NCI-H69 (cell line): ENCODE data around the gene CCSAP.
"Not testable (repeated sequence)": the region's sequence is repeated elsewhere in the genome, so short reads cannot be mapped to it uniquely, and the experiment has no call there.

Experiments used
- DNase-seq: peaks from one replicate; lab custom pipeline; 2025; lab: John Stamatoyannopoulos, UW

CCSAP gene

GRCh38 chr1:229364207-229365065 is 21.6 kb upstream of the CCSAP start:
- peak; percentile 19 for DNase-seq

GRCh38 chr1:229363723-229364122 is 20.9 kb upstream of the CCSAP start:
- no peak for DNase-seq

GRCh38 chr1:229360420-229360819 is 17.6 kb upstream of the CCSAP start:
- no peak for DNase-seq

- no peak for DNase-seq
Observed at GRCh38 chr1:229355661-229356060, 12.8 kb upstream of the CCSAP start.

- no peak for DNase-seq
Observed at GRCh38 chr1:229354226-229354625, 11.4 kb upstream of the CCSAP start.

- no peak for DNase-seq
Observed at GRCh38 chr1:229352975-229353374, 10.1 kb upstream of the CCSAP start.

- peak; percentile 57 for DNase-seq
Observed at GRCh38 chr1:229349463-229350385, 6.9 kb upstream of the CCSAP start.

- DNase-seq = no peak
Observed at GRCh38 chr1:229347528-229347927, 4.7 kb upstream of the CCSAP start.

GRCh38 chr1:229344937-229345684 is 2.3 kb upstream of the CCSAP start:
- no peak for DNase-seq

GRCh38 chr1:229344139-229344538 is 1.3 kb upstream of the CCSAP start:
- peak; percentile 18 for DNase-seq

GRCh38 chr1:229341774-229342655 is 832 bp downstream of the CCSAP start:
- DNase-seq = peak; percentile 95

- DNase-seq = peak; percentile 42
Observed at GRCh38 chr1:229340496-229340895, 2.4 kb downstream of the CCSAP start.

GRCh38 chr1:229339520-229339919 is 3.3 kb downstream of the CCSAP start:
- no peak for DNase-seq

- DNase-seq = no peak
Observed at GRCh38 chr1:229339086-229339485, 3.8 kb downstream of the CCSAP start.

- peak; percentile 90 for DNase-seq
Observed at GRCh38 chr1:229336345-229336744, 6.5 kb downstream of the CCSAP start.

- no peak for DNase-seq
Observed at GRCh38 chr1:229334716-229335115, 8.1 kb downstream of the CCSAP start.

- no peak for DNase-seq
Observed at GRCh38 chr1:229334269-229334668, 8.6 kb downstream of the CCSAP start.

GRCh38 chr1:229328598-229329362 is 14.1 kb downstream of the CCSAP start:
- no peak for DNase-seq

- not testable (repeated sequence) for DNase-seq
Observed at GRCh38 chr1:229327765-229328164, 15.1 kb downstream of the CCSAP start.

GRCh38 chr1:229326601-229327000 is 16.2 kb downstream of the CCSAP start:
- no peak for DNase-seq
